ENCODE data around the gene TTC23. TPM values are rescaled to one million over a fixed set of nuclear protein-coding genes. Genes with fewer than 3 reads are reported as not detected.

Gene TTC23
- total and polyA plus RNA-seq, 4 experiments from 2014 or later, result 0.45 to 0.79 (median 0.67) TPM; not detected in 1

DNA sequence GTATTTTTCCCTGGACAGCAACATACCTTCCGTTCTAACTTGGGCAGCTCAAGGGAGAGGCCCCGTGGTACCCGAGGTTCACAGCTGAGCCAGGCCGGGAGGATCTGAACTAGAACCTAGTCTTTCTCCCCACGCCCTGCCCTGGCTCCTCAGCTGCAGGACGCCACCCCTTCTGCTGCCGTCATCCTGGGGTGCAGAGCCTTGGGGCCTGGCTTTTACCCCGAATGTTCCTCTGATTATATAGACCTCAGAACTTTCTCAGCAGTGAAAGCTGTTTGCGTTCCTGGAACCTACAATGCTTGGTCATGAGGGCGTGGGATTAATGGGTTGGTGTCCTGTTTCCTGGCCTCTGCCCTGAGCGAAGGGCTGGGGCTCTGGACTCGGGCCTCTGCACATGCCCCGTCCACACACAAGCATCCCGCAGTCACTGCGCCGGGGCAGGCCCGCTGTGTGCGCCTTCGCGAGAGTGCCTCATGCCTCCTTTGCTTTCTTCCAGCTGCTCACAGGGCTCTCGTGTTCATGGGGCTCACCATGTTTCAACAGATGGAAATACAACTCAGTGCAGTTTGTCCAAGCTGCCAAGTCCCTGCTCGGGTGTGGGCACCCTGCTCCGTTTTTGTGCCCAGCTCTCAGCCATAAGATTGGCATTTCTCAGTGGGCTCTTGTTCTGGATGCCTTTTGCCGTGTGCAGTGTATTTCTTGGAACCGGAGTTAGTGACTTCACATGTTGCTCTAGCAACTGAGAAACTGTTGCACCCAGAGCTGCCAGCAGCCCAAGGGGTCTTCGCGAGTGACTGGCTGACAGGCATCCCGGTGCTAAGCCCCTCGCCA is 124.1 kb downstream of the TTC23 start:
- DNase-seq, result no peak
- no peaks in the 10 kb centered on the region for H3K9me3 ChIP-seq (ENCODE audit: control insufficient read depth in 1 of 2, low read length in 2 of 2)
- Mint-ChIP-seq H3K27ac (no peak overlapping the region), H3K4me3 (no peak overlapping the region), H3K9me3 (peaks cover 0 to 2% (median 0%) of the 10 kb centered on the region in 8 donors), H3K36me3 (no peaks in the 10 kb centered on the region), H3K27me3 (peaks cover 0 to 6% of the 10 kb centered on the region in 2 donors), H3K4me1 (peaks cover 0 to 3% (median 0%) of the 10 kb centered on the region in 4 donors)
- H3K36me3 ChIP-seq (ENCODE audit: insufficient read depth, low read length), result no peaks in the 10 kb centered on the region
- POLR2A ChIA-PET (ENCODE audit: partially characterized antibody), result no interaction called here
- CTCF ChIA-PET (ENCODE audit: partially characterized antibody), result no interaction called here
- no peaks in the 10 kb centered on the region for H3K4me1 ChIP-seq (ENCODE audit: insufficient read depth, low read length)
- H3K27me3 ChIP-seq (ENCODE audit: insufficient read depth, low read length), result no peaks in the 10 kb centered on the region
- intact Hi-C loops (cut with micrococcal nuclease), result no loop called here
- H3K4me3 ChIP-seq (ENCODE audit: low read length in 2 of 2), result no peak overlapping the region
- no peak overlapping the region for H3K27ac ChIP-seq (ENCODE audit: low read depth, low read length)

DNA sequence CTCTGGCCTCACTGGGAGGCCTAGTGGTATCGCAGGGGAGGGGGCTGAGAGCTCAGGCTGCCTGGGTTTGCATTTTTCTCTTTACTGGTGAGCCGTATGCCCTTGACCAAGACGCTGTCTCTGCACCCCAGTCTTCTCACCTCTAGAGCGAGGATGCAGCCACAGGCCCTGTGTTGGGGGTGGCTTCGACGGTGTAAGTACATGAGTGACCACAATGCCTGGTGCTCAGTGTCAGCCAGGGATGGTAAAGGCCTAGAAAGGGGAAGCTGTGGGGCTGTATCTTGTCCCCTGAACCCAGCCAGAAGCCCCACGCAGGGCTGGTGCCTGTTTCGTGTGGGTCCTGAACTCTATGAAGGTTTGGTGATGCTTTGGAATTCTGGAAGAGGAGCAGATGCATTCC is 124.7 kb downstream of the TTC23 start:
- H3K4me1 Mint-ChIP-seq, result peaks cover 0 to 3% (median 0%) of the 10 kb centered on the region in 4 donors

DNA sequence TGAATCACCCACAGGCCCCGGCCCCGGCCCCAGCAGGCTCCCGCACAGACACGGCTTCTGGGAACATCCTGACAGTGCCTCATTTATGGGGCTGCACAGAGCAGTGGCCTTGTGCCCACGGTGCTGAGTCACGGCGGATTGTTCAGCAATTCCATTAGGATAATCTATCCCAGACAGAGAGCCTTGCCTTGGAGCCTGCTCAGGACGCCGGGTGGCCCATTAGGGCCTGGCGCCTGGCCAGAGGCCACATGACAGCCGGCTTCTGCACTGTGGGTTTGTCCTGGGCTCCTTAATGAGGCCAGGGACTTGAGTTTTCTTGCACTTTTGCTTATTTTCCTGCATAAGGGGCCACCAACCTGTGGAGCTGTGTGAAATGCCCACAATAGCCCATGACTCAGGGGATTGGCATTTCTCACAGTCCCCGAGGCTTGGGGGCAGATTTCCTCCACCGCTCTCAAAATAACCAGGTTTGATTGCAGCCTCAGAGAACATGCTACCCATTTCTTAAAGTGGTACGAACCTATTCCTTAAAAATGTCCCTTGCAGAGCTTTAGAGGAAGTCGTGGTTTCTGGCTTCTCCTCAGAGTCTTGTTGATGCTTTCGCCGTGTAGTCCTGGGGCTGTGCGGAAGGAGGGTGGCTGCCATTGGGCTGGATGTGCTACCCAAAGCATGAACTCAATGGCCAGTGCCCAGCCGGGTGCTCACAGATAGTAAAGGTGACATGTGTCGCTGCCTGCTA is 125.5 kb downstream of the TTC23 start:
- H3K4me3 ChIP-seq (ENCODE audit: low read length in 2 of 2), result no peak overlapping the region
- H3K4me1 ChIP-seq (ENCODE audit: insufficient read depth, low read length), result no peaks in the 10 kb centered on the region
- no peak overlapping the region for H3K27ac Mint-ChIP-seq
- ChIA-PET CTCF (ENCODE audit: partially characterized antibody) (no interaction called here), POLR2A (ENCODE audit: partially characterized antibody) (interaction anchor here (0.8 kb wide), 1 partner anchor 19 kb away, joined by 3 read pairs; no protein-coding TSS in a partner anchor)
- intact Hi-C loops (cut with micrococcal nuclease), result no loop called here
- H3K27ac ChIP-seq (ENCODE audit: low read depth, low read length), result no peak overlapping the region
- H3K27me3 ChIP-seq (ENCODE audit: insufficient read depth, low read length), result no peaks in the 10 kb centered on the region
- H3K36me3 ChIP-seq (ENCODE audit: insufficient read depth, low read length), result no peaks in the 10 kb centered on the region
- peaks cover 0 to 6% of the 10 kb centered on the region in 2 donors for H3K27me3 Mint-ChIP-seq
- peaks cover 0 to 2% (median 0%) of the 10 kb centered on the region in 8 donors for H3K9me3 Mint-ChIP-seq
- H3K36me3 Mint-ChIP-seq, result no peaks in the 10 kb centered on the region
- H3K9me3 ChIP-seq (ENCODE audit: control insufficient read depth in 1 of 2, low read length in 2 of 2), result no peaks in the 10 kb centered on the region
- no peak for DNase-seq
- H3K4me1 Mint-ChIP-seq, result peaks cover 0 to 3% (median 0%) of the 10 kb centered on the region in 4 donors
- no peak overlapping the region for H3K4me3 Mint-ChIP-seq

More for the DNA sequence above, 124.7 kb downstream of the TTC23 start:
- H3K27ac Mint-ChIP-seq, result no peak overlapping the region
- no peak for DNase-seq
- no peak overlapping the region for H3K4me3 ChIP-seq (ENCODE audit: low read length in 2 of 2)
- ChIA-PET CTCF (ENCODE audit: partially characterized antibody) (no interaction called here), POLR2A (ENCODE audit: partially characterized antibody) (interaction anchor here (0.8 kb wide), 1 partner anchor 19 kb away, joined by 3 read pairs; no protein-coding TSS in a partner anchor)
- peaks cover 0 to 6% of the 10 kb centered on the region in 2 donors for H3K27me3 Mint-ChIP-seq
- H3K36me3 Mint-ChIP-seq, result no peaks in the 10 kb centered on the region
- no peaks in the 10 kb centered on the region for H3K9me3 ChIP-seq (ENCODE audit: control insufficient read depth in 1 of 2, low read length in 2 of 2)
- no peaks in the 10 kb centered on the region for H3K27me3 ChIP-seq (ENCODE audit: insufficient read depth, low read length)
- intact Hi-C loops (cut with micrococcal nuclease), result no loop called here
- H3K27ac ChIP-seq (ENCODE audit: low read depth, low read length), result no peak overlapping the region
- H3K4me3 Mint-ChIP-seq, result no peak overlapping the region
- peaks cover 0 to 2% (median 0%) of the 10 kb centered on the region in 8 donors for H3K9me3 Mint-ChIP-seq
- H3K4me1 ChIP-seq (ENCODE audit: insufficient read depth, low read length), result no peaks in the 10 kb centered on the region
- H3K36me3 ChIP-seq (ENCODE audit: insufficient read depth, low read length), result no peaks in the 10 kb centered on the region

DNA sequence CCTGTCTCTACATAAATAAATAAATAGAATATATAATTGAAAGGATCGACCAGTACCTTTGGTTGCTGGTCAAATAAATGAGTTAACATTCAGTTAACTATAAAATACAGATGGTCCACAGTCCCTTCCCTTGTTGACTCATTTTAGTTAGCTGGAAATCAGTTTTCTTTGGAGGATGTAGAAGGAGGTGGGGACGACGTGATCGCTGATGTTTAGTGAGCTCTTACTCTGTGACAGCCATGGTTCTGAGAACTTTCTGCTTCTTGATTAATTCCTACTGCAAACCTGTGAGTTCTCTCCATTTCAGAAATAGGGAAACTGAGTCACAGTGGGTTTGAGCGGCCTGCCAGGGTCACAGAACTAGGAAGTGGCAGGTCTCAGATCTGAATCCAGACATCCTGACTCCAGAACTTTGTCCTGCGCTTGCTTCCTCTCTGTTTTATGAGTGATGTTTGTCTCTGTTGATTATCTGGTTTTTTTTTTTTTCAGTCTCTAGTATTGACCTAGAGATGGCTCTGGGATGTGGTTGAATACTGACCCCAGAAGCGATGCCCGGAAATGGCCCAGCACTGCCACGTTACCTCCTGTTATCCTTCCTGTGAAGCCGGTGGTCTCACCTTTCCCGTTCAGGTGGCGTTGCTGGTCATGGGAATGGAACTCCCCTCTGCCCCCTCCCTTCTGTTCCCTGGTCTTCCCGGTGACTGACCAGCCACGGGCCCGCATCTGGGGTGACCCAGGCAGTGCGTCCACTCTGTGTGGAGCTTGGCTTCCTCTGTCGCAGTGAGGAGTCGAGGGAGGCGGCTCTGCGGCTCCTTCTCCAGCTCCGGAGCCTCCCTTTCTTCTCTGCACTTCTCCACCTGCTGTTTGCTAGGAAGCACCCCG is 126.3 kb downstream of the TTC23 start:
- no peaks in the 10 kb centered on the region for H3K4me1 ChIP-seq (ENCODE audit: insufficient read depth, low read length)
- peak overlapping the region in 1 of 7 donors; percentile 66 for H3K27ac Mint-ChIP-seq
- H3K9me3 Mint-ChIP-seq, result peaks cover 0 to 2% (median 0%) of the 10 kb centered on the region in 8 donors
- peaks cover 0 to 6% of the 10 kb centered on the region in 2 donors for H3K27me3 Mint-ChIP-seq
- H3K4me3 ChIP-seq (ENCODE audit: low read length in 2 of 2), result no peak overlapping the region
- H3K4me3 Mint-ChIP-seq, result no peak overlapping the region
- intact Hi-C loops (cut with micrococcal nuclease), result no loop called here
- no peaks in the 10 kb centered on the region for H3K27me3 ChIP-seq (ENCODE audit: insufficient read depth, low read length)
- H3K36me3 ChIP-seq (ENCODE audit: insufficient read depth, low read length), result no peaks in the 10 kb centered on the region
- H3K27ac ChIP-seq (ENCODE audit: low read depth, low read length), result no peak overlapping the region
- ChIA-PET CTCF (ENCODE audit: partially characterized antibody) (no interaction called here), POLR2A (ENCODE audit: partially characterized antibody) (no interaction called here)
- no peak for DNase-seq
- peaks cover 0 to 3% (median 0%) of the 10 kb centered on the region in 4 donors for H3K4me1 Mint-ChIP-seq
- H3K36me3 Mint-ChIP-seq, result peaks cover 0 to 1% of the 10 kb centered on the region in 2 donors
- no peaks in the 10 kb centered on the region for H3K9me3 ChIP-seq (ENCODE audit: control insufficient read depth in 1 of 2, low read length in 2 of 2)

DNA sequence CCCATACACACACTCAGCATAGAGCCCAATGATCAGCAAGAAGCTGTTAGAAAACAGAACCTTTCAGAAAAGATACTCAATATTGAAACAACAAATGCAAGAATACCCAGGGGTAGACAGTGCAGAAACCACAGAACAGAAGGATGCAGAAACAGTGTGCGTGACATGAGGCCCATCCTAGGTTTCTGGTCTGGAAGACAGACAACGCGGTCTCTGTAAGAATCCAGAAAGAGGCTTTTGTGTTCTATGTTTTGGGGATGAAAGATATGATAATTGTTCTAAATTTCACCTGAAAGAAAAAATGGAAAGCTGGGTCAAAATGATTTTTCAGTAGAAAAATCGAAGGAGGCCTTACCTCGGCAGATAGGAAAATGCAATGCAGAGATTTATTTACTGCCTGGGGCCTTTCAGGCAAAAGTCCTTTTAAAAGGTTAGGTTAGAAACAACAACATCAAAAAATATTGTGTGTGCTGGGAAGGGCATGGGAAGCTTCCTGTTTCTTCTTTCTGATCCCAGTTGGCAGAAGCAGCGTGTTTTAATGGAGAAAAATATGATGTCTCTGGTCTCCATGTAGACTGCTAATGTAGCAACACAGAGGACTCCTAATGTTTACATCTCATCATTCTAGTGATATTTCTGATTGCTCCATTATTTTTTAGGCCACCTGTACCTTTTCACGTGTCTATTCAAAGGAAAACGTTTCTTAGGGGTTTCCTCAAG is 127.5 kb downstream of the TTC23 start:
- peaks cover 0 to 3% (median 0%) of the 10 kb centered on the region in 4 donors for H3K4me1 Mint-ChIP-seq
- no peaks in the 10 kb centered on the region for H3K36me3 ChIP-seq (ENCODE audit: insufficient read depth, low read length)
- H3K9me3 ChIP-seq (ENCODE audit: control insufficient read depth in 1 of 2, low read length in 2 of 2), result no peaks in the 10 kb centered on the region
- CTCF ChIA-PET (ENCODE audit: partially characterized antibody), result no interaction called here
- no peak overlapping the region for H3K4me3 ChIP-seq (ENCODE audit: low read length in 2 of 2)
- DNase-seq, result no peak
- peaks cover 0 to 2% (median 0%) of the 10 kb centered on the region in 8 donors for H3K9me3 Mint-ChIP-seq
- H3K36me3 Mint-ChIP-seq, result peaks cover 0 to 1% of the 10 kb centered on the region in 2 donors
- no peak overlapping the region for H3K27ac ChIP-seq (ENCODE audit: low read depth, low read length)
- POLR2A ChIA-PET (ENCODE audit: partially characterized antibody), result no interaction called here
- no peaks in the 10 kb centered on the region for H3K27me3 ChIP-seq (ENCODE audit: insufficient read depth, low read length)
- peaks cover 0 to 6% of the 10 kb centered on the region in 2 donors for H3K27me3 Mint-ChIP-seq
- no peak overlapping the region for H3K4me3 Mint-ChIP-seq
- no peak overlapping the region for H3K27ac Mint-ChIP-seq
- intact Hi-C loops (cut with micrococcal nuclease), result no loop called here
- H3K4me1 ChIP-seq (ENCODE audit: insufficient read depth, low read length), result no peaks in the 10 kb centered on the region

- Histone ChIP-seq H3K4me3 (ENCODE audit: low read length in 2 of 2) (no peak overlapping the region), H3K27ac (ENCODE audit: low read depth, low read length) (no peak overlapping the region), H3K27me3 (ENCODE audit: insufficient read depth, low read length) (no peaks in the 10 kb centered on the region), H3K36me3 (ENCODE audit: insufficient read depth, low read length) (no peaks in the 10 kb centered on the region), H3K9me3 (ENCODE audit: control insufficient read depth in 1 of 2, low read length in 2 of 2) (no peaks in the 10 kb centered on the region), H3K4me1 (ENCODE audit: insufficient read depth, low read length) (no peaks in the 10 kb centered on the region)
- Mint-ChIP-seq H3K9me3 (peaks cover 0 to 3% (median 0%) of the 10 kb centered on the region in 8 donors), H3K4me1 (peaks cover 0 to 3% (median 0%) of the 10 kb centered on the region in 4 donors), H3K36me3 (peaks cover 0 to 1% of the 10 kb centered on the region in 2 donors), H3K4me3 (no peak overlapping the region), H3K27me3 (peaks cover 0 to 6% of the 10 kb centered on the region in 2 donors), H3K27ac (peak overlapping the region in 1 of 7 donors; percentile 17)
- DNase-seq, result no peak
- ChIA-PET CTCF (ENCODE audit: partially characterized antibody) (no interaction called here), POLR2A (ENCODE audit: partially characterized antibody) (no interaction called here)
- intact Hi-C loops (cut with micrococcal nuclease), result no loop called here
Measured at GRCh38 chr15:99121207-99121606, 128.2 kb downstream of the TTC23 start.

Measured in CD4-positive, alpha-beta memory T cell (primary cell).